GM15510 (cell line): ENCODE data around the gene ANGPTL2.

Experiments used
- POLR2A ChIP-seq: IDR thresholded peaks from 3 replicates; pipeline ENCODE4 v1.6.1; 2011; ENCODE audit warnings: borderline replicate concordance; ENCODE audit not compliant: insufficient read length; ENCODE audit errors: extremely low read depth

Gene ANGPTL2

DNA sequence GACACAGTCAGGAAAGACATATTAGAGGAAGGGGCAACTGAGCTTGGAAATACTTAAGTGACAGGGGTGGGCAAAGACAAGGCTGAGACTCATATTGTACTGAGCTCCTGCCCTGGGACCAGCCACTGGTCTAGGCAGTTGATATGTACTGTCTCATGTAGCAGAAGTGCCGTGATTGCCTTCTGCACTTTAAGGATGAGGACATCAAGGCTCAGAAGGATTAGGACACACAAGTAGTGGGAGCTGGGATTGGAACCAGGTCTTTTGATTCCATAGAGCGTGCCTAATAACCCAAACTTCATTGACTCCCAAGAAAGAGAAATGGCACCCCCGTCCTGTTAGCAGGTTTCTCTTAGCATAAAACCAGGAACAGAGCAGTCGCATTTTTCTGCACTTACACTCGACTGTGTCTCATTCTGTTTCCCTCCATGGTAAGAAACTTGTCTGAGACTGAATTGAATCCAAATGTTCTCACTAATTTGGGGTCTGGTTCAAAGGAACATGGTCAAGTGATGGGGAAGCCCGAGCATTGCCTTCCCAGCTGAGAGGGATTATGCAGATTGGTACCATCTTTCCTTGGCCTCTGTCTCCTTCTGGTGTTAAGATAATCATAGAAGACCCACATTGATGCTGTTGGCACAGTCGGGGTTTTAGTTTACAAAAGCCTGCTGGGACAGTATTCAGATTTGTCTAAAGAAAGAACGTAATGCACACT lies 70.4 kb downstream of the ANGPTL2 start:
- TF ChIP-seq POLR2A = no peak

GRCh38 chr9:127050591-127051001 lies 71.8 kb downstream of the ANGPTL2 start:
- no peak for TF ChIP-seq POLR2A

GRCh38 chr9:127050152-127050551 lies 72.3 kb downstream of the ANGPTL2 start:
- TF ChIP-seq POLR2A = no peak

- no peak for TF ChIP-seq POLR2A
These were observed 72.9 kb downstream of the ANGPTL2 start for GRCh38 chr9:127049581-127049980.

DNA sequence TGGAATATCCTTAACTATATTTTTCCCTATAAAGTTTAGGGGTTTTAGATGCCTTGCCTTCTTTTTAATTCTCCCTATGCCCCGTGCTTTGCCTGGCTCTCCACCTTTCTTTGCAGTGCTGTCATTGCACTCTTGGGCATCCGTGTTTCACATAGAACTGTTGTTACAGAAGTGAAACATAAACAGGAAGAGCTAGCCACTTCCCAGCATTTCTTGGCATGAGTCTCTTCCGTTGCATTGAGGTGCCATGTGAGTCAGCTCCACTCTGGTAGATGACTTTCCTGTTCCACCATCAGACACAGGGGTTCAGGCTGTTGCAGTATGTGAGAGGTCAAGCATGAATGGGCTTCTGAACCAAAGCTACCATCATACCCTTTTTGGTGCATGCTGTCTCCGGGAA lies 73.4 kb downstream of the ANGPTL2 start:
- TF ChIP-seq POLR2A = no peak

DNA sequence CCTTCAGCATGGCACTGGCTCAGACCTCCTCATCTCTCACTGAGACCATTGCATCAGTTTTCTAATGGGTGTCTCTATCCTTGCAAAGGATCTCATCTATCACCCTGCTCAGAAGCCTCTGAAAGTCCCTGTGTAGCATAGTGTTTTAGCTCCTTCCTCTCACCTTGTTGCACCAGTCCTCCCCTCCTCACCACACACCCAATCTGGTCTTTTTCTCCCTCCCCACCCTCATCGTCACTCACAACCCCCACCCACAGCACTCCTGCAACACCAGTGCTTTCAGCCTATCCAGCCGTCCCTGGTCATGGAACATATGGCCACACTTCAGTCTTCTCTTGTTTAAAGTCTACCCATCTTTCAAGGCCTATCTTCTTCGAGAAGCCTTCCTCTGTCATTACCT lies 74.5 kb downstream of the ANGPTL2 start:
- TF ChIP-seq POLR2A = no peak

- TF ChIP-seq POLR2A = no peak
These were observed 77.3 kb downstream of the ANGPTL2 start for GRCh38 chr9:127045148-127045547.

DNA sequence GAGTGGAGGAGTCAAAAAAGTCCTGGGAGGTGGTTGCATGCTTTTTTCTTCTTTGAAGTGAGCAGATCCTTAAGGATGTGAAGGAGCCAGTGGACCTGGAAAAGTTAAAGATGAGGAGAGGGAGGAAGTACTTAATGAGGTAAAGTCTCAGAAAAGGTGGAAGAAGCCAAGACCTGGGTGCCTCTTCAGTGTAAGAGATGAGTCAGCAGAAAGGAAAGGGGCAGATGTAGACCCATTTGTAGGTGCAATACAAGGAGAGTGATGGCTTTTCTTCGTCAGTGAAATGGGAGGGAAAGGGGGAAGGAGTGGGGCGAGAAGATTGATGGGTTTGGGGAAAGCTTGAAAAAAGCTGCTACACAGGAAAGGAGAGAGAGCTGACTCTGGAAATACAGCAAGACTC lies 82.9 kb downstream of the ANGPTL2 start:
- TF ChIP-seq POLR2A = no peak

DNA sequence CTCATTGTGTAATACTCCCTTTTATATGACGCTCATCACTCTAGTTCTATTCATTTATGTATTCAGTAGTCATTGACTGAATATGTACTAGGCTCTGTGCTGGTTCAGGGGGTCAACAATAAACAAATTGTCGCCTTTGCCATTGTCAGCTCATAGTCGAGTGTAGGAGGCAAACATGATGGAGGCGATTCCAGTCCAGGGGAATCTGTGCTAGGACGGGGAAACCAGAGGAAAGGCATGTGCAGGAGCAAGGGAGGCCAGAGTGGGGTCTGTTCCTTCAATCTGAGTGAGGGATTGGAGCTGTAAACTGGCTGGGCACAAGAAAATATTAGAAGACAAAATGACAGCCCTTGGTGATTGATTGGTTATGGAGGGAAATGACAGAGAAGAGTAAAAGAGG lies 83.9 kb downstream of the ANGPTL2 start:
- no peak for TF ChIP-seq POLR2A
